HCT116 (cell line): Measurements from ENCODE around the gene ACP2. TPM values are rescaled to one million over a fixed set of nuclear protein-coding genes. Genes with fewer than 3 reads are reported as not detected.
A peak's percentile ranks its signal among the peaks of the same experiment; 100 is the strongest.

Source experiments
- ATAC-seq: fragments of 200-7000 bp; cut with Tn5 transposase; 2 replicates; pipeline ENCODE4 v1.9.1; 2020; ENCODE audit warnings: mild to moderate bottlenecking, moderate library complexity
- BruUV-seq: library from RNA; stranded (reverse); fragments of 400-500 nt; replicated peaks from 2 replicates; lab custom pipeline; 2021; lab: Mats Ljungman, UMichigan
- CTCF ChIA-PET: fragments of 300-600 bp; sonication (Branson Sonifier 250); formaldehyde crosslinking; loops from one replicate; lab custom pipeline; 2021; ENCODE audit warnings: antibody characterized with exemption; lab: Charles Lee
- POLR2A ChIA-PET: fragments of 300-600, 350-600 bp; sonication (Branson Sonifier 250); formaldehyde crosslinking; loops from one replicate; lab custom pipeline; 2021; ENCODE audit warnings: antibody characterized with exemption; lab: Charles Lee
- RAD21 ChIA-PET, 2 experiments: fragments of 300-600 bp; sonication (Branson Sonifier 250); formaldehyde crosslinking; loops; one replicate each; lab custom pipeline; 2023; ENCODE audit warnings: low total read pairs in 2 of 2; ENCODE audit not compliant: uncharacterized antibody in 2 of 2, unreplicated experiment in 2 of 2, low non-redundant PET in 1 of 2; lab: Charles Lee
- DNase-seq: peaks from one replicate; pipeline ENCODE4 v3.0.0-alpha.2; 2010; ENCODE audit warnings: low read depth, low spot score
- H2AFZ ChIP-seq: fragments of 200-600 bp; shearing (Covaris generic), sonication (generic); 2 replicates; pipeline ENCODE4 v1.6.1; 2017; ENCODE audit warnings: low read depth, mixed run types, mixed read lengths, antibody characterized with exemption, low read length; ENCODE audit not compliant: poor library complexity, severe bottlenecking
- H3K27ac ChIP-seq: 2 replicates; pipeline ENCODE4 v1.5.1; 2012; ENCODE audit warnings: low read depth, low read length
- H3K27me3 ChIP-seq: fragments of 200-600 bp; sonication (generic); 2 replicates; pipeline ENCODE4 v1.6.1; 2016; ENCODE audit warnings: mixed run types, low read length, mixed read lengths; ENCODE audit not compliant: insufficient read depth
- H3K36me3 ChIP-seq, 2 experiments: fragments of 200-500 bp in 1 of 2; fragments of 200-600 bp in 1 of 2; sonication (Bioruptor generic) in 1 of 2; sonication (generic) in 1 of 2; 2 replicates each; pipeline versions ENCODE4 v1.5.1 to v1.6.1; 2014 to 2016; ENCODE audit warnings: low read length in 2 of 2, inconsistent platforms in 1 of 2, mixed read lengths in 1 of 2, mixed run types in 1 of 2; ENCODE audit not compliant: insufficient read depth in 2 of 2, control insufficient read depth in 1 of 2
- H3K4me1 ChIP-seq, 2 experiments: fragments of 200-600 bp in 1 of 2; sonication (generic) in 1 of 2; 2 replicates each; pipeline versions ENCODE4 v1.5.1 to v1.6.1; 2012 to 2017; ENCODE audit warnings: low read length in 2 of 2, inconsistent platforms in 1 of 2, mild to moderate bottlenecking in 1 of 2, mixed read lengths in 1 of 2, mixed run types in 1 of 2, moderate library complexity in 1 of 2; ENCODE audit not compliant: insufficient read depth in 2 of 2, control insufficient read depth in 1 of 2
- H3K4me2 ChIP-seq: fragments of 200-600 bp; sonication (generic); 2 replicates; pipeline ENCODE4 v1.6.1; 2017; ENCODE audit warnings: mixed run types, low read length, mixed read lengths
- H3K4me3 ChIP-seq, 2 experiments: fragments of 200-600 bp in 1 of 2; sonication (generic) in 1 of 2; replicated peaks in 1 of 2; 2 replicates each; pipeline ENCODE4 v1.5.1; 2011 to 2016; ENCODE audit warnings: low read length in 2 of 2, control low read depth in 1 of 2, low read depth in 1 of 2, mild to moderate bottlenecking in 1 of 2, mixed read lengths in 1 of 2, mixed run types in 1 of 2
- H3K79me2 ChIP-seq: fragments of 200-600 bp; sonication (generic); 2 replicates; pipeline ENCODE4 v1.6.1; 2017; ENCODE audit warnings: mild to moderate bottlenecking, mixed run types, low read length, moderate library complexity, mixed read lengths; ENCODE audit not compliant: insufficient read depth
- H3K9ac ChIP-seq: fragments of 200-600 bp; sonication (generic); 2 replicates; pipeline ENCODE4 v1.6.1; 2016; ENCODE audit warnings: low read length, mixed read lengths
- H3K9me2 ChIP-seq: fragments of 200-600 bp; sonication (generic), shearing (Covaris generic); 2 replicates; pipeline ENCODE4 v1.6.1; 2017; ENCODE audit warnings: mixed run types, mild to moderate bottlenecking, moderate library complexity; ENCODE audit not compliant: insufficient read depth
- H3K9me3 ChIP-seq, 2 experiments: fragments of 200-500 bp in 1 of 2; fragments of 200-600 bp in 1 of 2; sonication (Bioruptor generic) in 1 of 2; sonication (generic) in 1 of 2; 2 replicates each; pipeline ENCODE4 v1.6.1; 2014 to 2017; ENCODE audit warnings: low read length in 2 of 2, mixed read lengths in 2 of 2, inconsistent platforms in 1 of 2, low read depth in 1 of 2, mild to moderate bottlenecking in 1 of 2, mixed run types in 1 of 2, moderate library complexity in 1 of 2; ENCODE audit not compliant: control insufficient read depth in 1 of 2, insufficient read depth in 1 of 2
- H4K20me1 ChIP-seq: fragments of 200-600 bp; sonication (generic), shearing (Covaris generic); 2 replicates; pipeline ENCODE4 v1.6.1; 2017; ENCODE audit warnings: mixed run types, mild to moderate bottlenecking, moderate library complexity; ENCODE audit not compliant: insufficient read depth
- CEBPB ChIP-seq: IDR thresholded peaks from 2 replicates; pipeline ENCODE4 v1.6.1; 2012; ENCODE audit warnings: low read depth
- CTCF ChIP-seq, 3 experiments: fragments of 200-600 bp in 1 of 3; sonication (generic) in 1 of 3; IDR thresholded peaks in 2 of 3; conservative IDR thresholded peaks in 1 of 3; 2 replicates each; pipeline ENCODE4 v1.5.1; 2012 to 2017; ENCODE audit warnings: low read depth in 2 of 3, low read length in 2 of 3, antibody characterized with exemption in 1 of 3, borderline replicate concordance in 1 of 3, control low read depth in 1 of 3, mild to moderate bottlenecking in 1 of 3, mixed read lengths in 1 of 3, mixed run types in 1 of 3, moderate library complexity in 1 of 3; ENCODE audit not compliant: insufficient read depth in 1 of 3
- ELF1 ChIP-seq: IDR thresholded peaks from 2 replicates; pipeline ENCODE4 v1.6.1; 2012; ENCODE audit warnings: low read depth, borderline replicate concordance
- FOSL1 ChIP-seq: IDR thresholded peaks from 2 replicates; pipeline ENCODE4 v1.6.1; 2012; ENCODE audit warnings: low read depth
- JUND ChIP-seq: IDR thresholded peaks from 2 replicates; pipeline ENCODE4 v1.6.1; 2012
- POLR2A ChIP-seq: IDR thresholded peaks from 2 replicates; pipeline ENCODE4 v1.7.0; 2011; ENCODE audit warnings: borderline replicate concordance; ENCODE audit not compliant: insufficient read depth, insufficient read length; ENCODE audit errors: extremely low read depth
- SIN3A ChIP-seq: IDR thresholded peaks from 2 replicates; pipeline ENCODE4 v1.6.1; 2012; ENCODE audit warnings: low read depth
- SRF ChIP-seq: IDR thresholded peaks from 2 replicates; pipeline ENCODE4 v1.6.1; 2012; ENCODE audit warnings: low read depth
- TCF7L2 ChIP-seq: IDR thresholded peaks from 2 replicates; pipeline ENCODE4 v1.7.0; 2011; ENCODE audit warnings: borderline replicate concordance, inconsistent platforms; ENCODE audit not compliant: insufficient read depth, insufficient read length; ENCODE audit errors: extremely low read depth
- intact Hi-C: fragments of 100-400 bp; cut with micrococcal nuclease; formaldehyde crosslinking; loops from 2 replicates; pipeline ENCODE4 v1.10.0; 2022
- total RNA-seq: library from RNA; stranded (reverse); gene quantifications from one replicate; pipeline ENCODE4 v1.2.1, GENCODE V29; 2021; ENCODE audit not compliant: unreplicated experiment

The ACP2 gene
- total RNA-seq, 1 experiment from 2014 or later = 21.5 TPM

DNA sequence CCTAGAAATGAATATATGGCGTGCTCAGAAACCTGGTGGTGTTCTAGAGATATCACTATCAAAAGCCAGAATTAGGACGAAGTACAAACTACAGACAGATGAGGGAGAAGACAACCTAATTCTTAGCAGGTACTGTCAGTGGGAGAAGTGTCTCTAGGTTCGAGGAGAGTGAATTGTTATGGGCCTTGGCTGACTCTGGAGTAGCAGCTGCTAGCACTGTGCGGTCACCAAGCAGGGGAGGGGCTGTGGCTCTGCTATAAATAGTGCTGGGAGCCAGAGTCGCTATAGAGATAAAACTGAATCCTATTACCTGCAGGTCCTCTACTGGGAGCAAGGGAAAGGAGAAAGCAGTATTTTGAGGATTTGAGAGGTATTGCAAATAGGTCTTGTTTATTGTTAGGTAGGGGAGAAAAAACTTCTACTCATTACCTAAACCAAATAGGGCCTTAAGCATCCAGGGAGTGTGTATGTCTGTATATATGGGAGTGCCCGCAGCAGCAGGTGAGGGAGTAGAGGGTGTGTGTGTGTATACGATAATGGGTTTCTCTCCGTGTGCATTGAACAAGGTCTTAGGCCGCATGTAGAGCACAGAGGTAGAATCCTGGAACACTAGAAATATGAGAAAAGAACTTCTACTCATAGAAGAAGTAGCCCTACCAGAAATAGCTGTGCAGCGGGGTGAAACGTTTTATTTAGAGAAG lies 23.5 kb upstream of the ACP2 start:
- Histone ChIP-seq H3K4me1 (peaks cover 14 to 31% of the 10 kb centered on the region in 2 experiments), H3K9ac (no peak overlapping the region), H4K20me1 (no peaks in the 10 kb centered on the region)
- BruUV-seq = no TSS peak
- TF ChIP-seq CEBPB (no peak), POLR2A (no peak), ELF1 (no peak), SRF (no peak)
- TF ChIP-seq, all 23 proteins: peak for 0
- ATAC-seq (no peak), DNase-seq (no peak)
- intact Hi-C loops = loop anchor here (2.0 kb wide), 2 partner anchors 83 to 137 kb away; partner anchors contain the start of gene SLC39A13
- H3K9me2 ChIP-seq = no peaks in the 10 kb centered on the region
- H3K4me3 ChIP-seq = no peak overlapping the region
- ChIA-PET CTCF (no interaction called here), RAD21 (no interaction called here), POLR2A (interaction anchor here (0.8 to 1.4 kb wide), 2 partner anchors 9 to 24 kb away, joined by 3 read pairs; partner anchors contain the start of gene ACP2)
- H2AFZ ChIP-seq = no peak overlapping the region
- H3K4me2 ChIP-seq = no peak overlapping the region
- peaks cover 17 to 18% of the 10 kb centered on the region in 2 experiments; a peak in 3 of 4 replicates for H3K36me3 ChIP-seq
- no peaks in the 10 kb centered on the region for H3K9me3 ChIP-seq
- H3K79me2 ChIP-seq = peaks cover 39% of the 10 kb centered on the region
- H3K27me3 ChIP-seq = no peaks in the 10 kb centered on the region
- no peak overlapping the region for H3K27ac ChIP-seq

GRCh38 chr11:47271328-47271727 lies 22.7 kb upstream of the ACP2 start:
- H3K9me3 ChIP-seq = no peaks in the 10 kb centered on the region
- ATAC-seq (no peak), DNase-seq (no peak)
- CTCF ChIA-PET = interaction anchor here (0.8 to 1.4 kb wide), 3 partner anchors 12 to 84 kb away, joined by 3 to 4 read pairs (median 3); no protein-coding TSS in a partner anchor
- peak overlapping the region; percentile 83 for H3K4me2 ChIP-seq
- TSS peak; percentile 49 for BruUV-seq
- H3K27ac ChIP-seq = no peak overlapping the region
- H4K20me1 ChIP-seq = no peaks in the 10 kb centered on the region
- H3K27me3 ChIP-seq = no peaks in the 10 kb centered on the region
- intact Hi-C loops = loop anchor here (2.0 kb wide), 2 partner anchors 83 to 137 kb away; partner anchors contain the start of gene SLC39A13
- POLR2A ChIA-PET = interaction anchor here (0.8 to 1.4 kb wide), 2 partner anchors 9 to 23 kb away, joined by 3 read pairs; partner anchors contain the start of gene ACP2
- peak overlapping the region; percentile 59 to 76; a peak in 3 of 4 replicates for H3K4me3 ChIP-seq
- peaks cover 14 to 31% of the 10 kb centered on the region in 2 experiments for H3K4me1 ChIP-seq
- peaks cover 9 to 11% of the 10 kb centered on the region in 2 experiments; a peak in 3 of 4 replicates for H3K36me3 ChIP-seq
- no peak overlapping the region for H2AFZ ChIP-seq
- peaks cover 39% of the 10 kb centered on the region for H3K79me2 ChIP-seq
- TF ChIP-seq CTCF (IDR thresholded peaks at IDR 0.05 in 2 of 3, conservative IDR thresholded peaks at IDR 0.05 in 1 of 3; ENCODE audit: borderline replicate concordance in 1 of 3, insufficient read depth in 1 of 3, low read depth in 2 of 3, low read length in 2 of 3) (no peak), TCF7L2 (no peak), FOSL1 (no peak), SIN3A (no peak), JUND (no peak)
- TF ChIP-seq, all 23 proteins: peak for 0
- Histone ChIP-seq H3K9me2 (no peaks in the 10 kb centered on the region), H3K9ac (no peak overlapping the region; the same call in 1 of the 2 replicates)
- RAD21 ChIA-PET = no interaction called here
